H1 (cell line): ENCODE data around the gene RAB31. TPM values are rescaled to one million over a fixed set of nuclear protein-coding genes. Genes with fewer than 3 reads are reported as not detected.

Experiments
- CHD1 ChIP-seq: IDR thresholded peaks from 2 replicates; pipeline ENCODE4 v1.6.1; 2012; ENCODE audit warnings: low read depth, low read length, improper control_type of control experiment
- EP300 ChIP-seq, 2 experiments: IDR thresholded peaks; 1 replicate in 1 of 2; 2 replicates in 1 of 2; pipeline ENCODE4 v1.6.1; 2011 to 2012; ENCODE audit warnings: low read depth in 2 of 2, low read length in 2 of 2, mild to moderate bottlenecking in 2 of 2, borderline replicate concordance in 1 of 2, inconsistent platforms in 1 of 2, moderate library complexity in 1 of 2
- TAF1 ChIP-seq: IDR thresholded peaks from 2 replicates; pipeline ENCODE4 v1.6.1; 2011; ENCODE audit warnings: mild to moderate bottlenecking, low read depth, low read length
- polyA plus RNA-seq, 7 experiments: library from polyadenylated mRNA; depleted of rRNA in 3 of 7; stranded (reverse) in 5 of 7; unstranded in 2 of 7; fragments of >200 nt in 5 of 7; fragments of 200-250 nt in 2 of 7; gene quantifications; 1 replicate in 5 of 7; 2 replicates in 1 of 7; 4 replicates in 1 of 7; pipeline versions ENCODE4 v1.2.1 to v1.2.3, GENCODE V29; 2011 to 2013; ENCODE audit warnings: missing spikeins in 2 of 7, mixed read lengths in 2 of 7
- total RNA-seq: library from RNA; stranded (reverse); fragmentation: NEBNext Ultra II Directional; extraction: Animal tissue kit (Norgen Biotek cat#: 25700); gene quantifications from 2 replicates; pipeline ENCODE4 v1.2.1, GENCODE V29; 2021
- TF ChIP-seq, protein P1 (sequence below), 3 experiments: IDR thresholded peaks; 1 replicate in 2 of 3; 2 replicates in 1 of 3; pipeline versions ENCODE4 v1.5.1 to v1.6.1; 2011; ENCODE audit warnings: low read length in 3 of 3, mild to moderate bottlenecking in 3 of 3, inconsistent platforms in 2 of 3, low read depth in 1 of 3, moderate library complexity in 1 of 3; ENCODE audit not compliant: insufficient read depth in 1 of 3; ENCODE audit errors: control extremely low read depth in 1 of 3

The RAB31 gene
- total and polyA plus RNA-seq, 2 of the 8 experiments (the other 6 are each of a cell fraction or from before 2014, with no cell fraction given), result 15.2 to 40.9 TPM

DNA sequence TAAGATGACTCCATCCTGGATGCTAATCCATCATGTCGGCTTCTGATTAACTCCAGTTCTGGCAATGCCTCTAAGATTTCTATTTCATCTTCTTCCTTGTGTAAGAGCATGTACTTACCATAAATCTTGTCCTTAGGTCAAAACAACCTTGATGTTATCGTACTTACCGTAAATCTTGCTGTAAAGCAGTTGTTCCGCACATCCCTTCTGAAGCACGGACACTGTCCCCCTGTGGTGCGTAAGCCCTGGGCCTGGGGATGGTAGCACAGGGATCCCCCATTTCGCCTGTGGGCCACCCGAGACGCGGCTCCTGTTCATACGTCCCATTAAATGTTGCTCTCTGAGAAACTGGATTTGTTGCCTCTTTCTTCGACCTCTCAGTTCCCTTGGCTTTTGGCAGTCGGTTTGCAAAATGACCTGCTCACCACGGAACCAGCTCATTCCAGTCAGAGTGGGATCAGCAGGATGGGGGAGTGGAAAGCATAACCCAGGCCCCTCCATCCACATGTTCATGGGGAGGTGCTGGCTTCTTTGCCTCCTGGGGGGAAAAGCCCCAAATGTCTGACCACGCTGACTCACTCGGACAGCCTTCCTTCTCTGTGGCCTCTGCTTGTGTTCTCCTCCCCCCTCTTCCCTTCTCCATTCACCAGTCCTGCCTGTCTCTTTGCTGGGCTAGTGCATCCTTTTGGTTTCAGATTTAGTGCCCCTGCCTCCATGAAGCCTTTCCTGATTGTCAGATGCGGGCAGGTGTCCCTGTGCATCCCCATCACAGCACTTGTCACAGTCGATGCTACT lies 49.9 kb downstream of the RAB31 start (continued):
- TF ChIP-seq, protein P1, sequence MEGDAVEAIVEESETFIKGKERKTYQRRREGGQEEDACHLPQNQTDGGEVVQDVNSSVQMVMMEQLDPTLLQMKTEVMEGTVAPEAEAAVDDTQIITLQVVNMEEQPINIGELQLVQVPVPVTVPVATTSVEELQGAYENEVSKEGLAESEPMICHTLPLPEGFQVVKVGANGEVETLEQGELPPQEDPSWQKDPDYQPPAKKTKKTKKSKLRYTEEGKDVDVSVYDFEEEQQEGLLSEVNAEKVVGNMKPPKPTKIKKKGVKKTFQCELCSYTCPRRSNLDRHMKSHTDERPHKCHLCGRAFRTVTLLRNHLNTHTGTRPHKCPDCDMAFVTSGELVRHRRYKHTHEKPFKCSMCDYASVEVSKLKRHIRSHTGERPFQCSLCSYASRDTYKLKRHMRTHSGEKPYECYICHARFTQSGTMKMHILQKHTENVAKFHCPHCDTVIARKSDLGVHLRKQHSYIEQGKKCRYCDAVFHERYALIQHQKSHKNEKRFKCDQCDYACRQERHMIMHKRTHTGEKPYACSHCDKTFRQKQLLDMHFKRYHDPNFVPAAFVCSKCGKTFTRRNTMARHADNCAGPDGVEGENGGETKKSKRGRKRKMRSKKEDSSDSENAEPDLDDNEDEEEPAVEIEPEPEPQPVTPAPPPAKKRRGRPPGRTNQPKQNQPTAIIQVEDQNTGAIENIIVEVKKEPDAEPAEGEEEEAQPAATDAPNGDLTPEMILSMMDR (IDR thresholded peaks at IDR 0.05; ENCODE audit: control extremely low read depth in 1 of 3, insufficient read depth in 1 of 3, low read depth in 1 of 3, low read length in 3 of 3), result no peak
- no peak for TF ChIP-seq EP300 (IDR thresholded peaks at IDR 0.05; ENCODE audit: borderline replicate concordance in 1 of 2, low read depth in 2 of 2, low read length in 2 of 2)
- TF ChIP-seq CHD1, result no peak
- TF ChIP-seq TAF1, result no peak
- TF ChIP-seq, all 59 proteins: peak for 0
